Measurements from ENCODE around the gene NEK10.

Gene NEK10

DNA sequence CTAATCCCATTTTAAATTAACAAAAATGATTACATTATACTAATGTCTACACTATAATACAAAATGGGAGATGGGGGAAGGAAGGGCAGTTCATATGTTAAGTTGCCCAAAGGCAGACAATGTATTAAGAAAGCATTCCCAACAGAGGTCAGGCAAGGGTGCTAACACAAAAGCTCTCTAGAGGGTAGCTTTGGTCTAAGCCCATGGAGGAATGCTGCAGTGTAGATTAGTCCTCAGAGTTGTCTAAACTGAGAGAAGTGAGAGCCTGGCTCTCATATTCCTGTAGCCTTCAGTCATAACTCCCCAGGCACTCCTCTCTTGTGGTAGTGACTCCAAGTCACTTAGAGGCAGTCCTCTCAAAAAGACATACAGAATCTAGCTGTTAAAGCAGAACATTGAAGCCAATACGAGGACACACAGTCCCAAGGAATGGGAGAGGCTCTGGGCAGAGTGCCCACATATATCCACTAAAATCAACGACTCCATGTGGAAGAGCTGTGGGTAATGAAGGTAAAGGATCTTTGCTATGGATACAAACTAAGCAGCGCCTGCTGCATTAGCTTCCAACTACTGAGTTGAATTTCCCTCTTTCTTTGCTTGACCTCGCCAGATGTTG lies 14.5 kb downstream of the NEK10 start:
- Histone ChIP-seq H3K27ac (no peak overlapping the region), H3K27me3 (ENCODE audit: insufficient read depth, low read depth) (no peaks in the 10 kb centered on the region), H3K36me3 (ENCODE audit: insufficient read depth) (no peaks in the 10 kb centered on the region), H3K9ac (no peak overlapping the region), H4K20me1 (ENCODE audit: insufficient read depth) (no peaks in the 10 kb centered on the region), H3K79me2 (ENCODE audit: insufficient read depth, low read depth) (no peaks in the 10 kb centered on the region), H3K4me3 (IDR thresholded peaks at IDR 0.05; ENCODE audit: insufficient read depth, low read depth, low read length) (no peak overlapping the region), H3K4me1 (ENCODE audit: low read depth, poor library complexity, severe bottlenecking) (no peaks in the 10 kb centered on the region), H2AFZ (ENCODE audit: low read depth) (no peak overlapping the region), H3K4me2 (no peak overlapping the region)
- TF ChIP-seq, protein P1, sequence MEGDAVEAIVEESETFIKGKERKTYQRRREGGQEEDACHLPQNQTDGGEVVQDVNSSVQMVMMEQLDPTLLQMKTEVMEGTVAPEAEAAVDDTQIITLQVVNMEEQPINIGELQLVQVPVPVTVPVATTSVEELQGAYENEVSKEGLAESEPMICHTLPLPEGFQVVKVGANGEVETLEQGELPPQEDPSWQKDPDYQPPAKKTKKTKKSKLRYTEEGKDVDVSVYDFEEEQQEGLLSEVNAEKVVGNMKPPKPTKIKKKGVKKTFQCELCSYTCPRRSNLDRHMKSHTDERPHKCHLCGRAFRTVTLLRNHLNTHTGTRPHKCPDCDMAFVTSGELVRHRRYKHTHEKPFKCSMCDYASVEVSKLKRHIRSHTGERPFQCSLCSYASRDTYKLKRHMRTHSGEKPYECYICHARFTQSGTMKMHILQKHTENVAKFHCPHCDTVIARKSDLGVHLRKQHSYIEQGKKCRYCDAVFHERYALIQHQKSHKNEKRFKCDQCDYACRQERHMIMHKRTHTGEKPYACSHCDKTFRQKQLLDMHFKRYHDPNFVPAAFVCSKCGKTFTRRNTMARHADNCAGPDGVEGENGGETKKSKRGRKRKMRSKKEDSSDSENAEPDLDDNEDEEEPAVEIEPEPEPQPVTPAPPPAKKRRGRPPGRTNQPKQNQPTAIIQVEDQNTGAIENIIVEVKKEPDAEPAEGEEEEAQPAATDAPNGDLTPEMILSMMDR (conservative IDR thresholded peaks at IDR 0.05; ENCODE audit: low read depth, low read length): no peak

DNA sequence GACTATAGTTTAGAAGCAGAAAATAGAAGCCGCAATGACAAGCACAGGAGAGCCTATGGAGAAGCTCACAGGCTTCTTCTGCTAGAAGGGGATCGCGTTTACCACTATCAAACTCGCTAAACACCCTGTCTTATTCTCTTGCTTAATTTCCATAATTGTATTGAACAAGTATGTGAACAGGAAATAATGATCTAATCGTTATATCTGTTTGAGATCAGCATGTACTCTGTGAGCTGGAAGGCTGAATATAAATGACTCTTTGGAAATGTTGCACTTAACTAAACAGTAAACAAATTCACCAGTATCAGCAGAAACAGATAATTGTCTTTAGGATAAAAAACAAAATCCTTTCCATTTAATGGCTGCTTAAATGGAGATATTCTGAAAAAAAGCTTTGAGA lies 15.0 kb downstream of the NEK10 start:
- no peaks in the 10 kb centered on the region for H3K36me3 ChIP-seq (ENCODE audit: insufficient read depth)
- H3K27me3 ChIP-seq (ENCODE audit: insufficient read depth, low read depth): no peaks in the 10 kb centered on the region
- no peak overlapping the region for H2AFZ ChIP-seq (ENCODE audit: low read depth)
- no peak overlapping the region for H3K27ac ChIP-seq
- no peak overlapping the region for H3K4me2 ChIP-seq
- TF ChIP-seq, protein P1 (conservative IDR thresholded peaks at IDR 0.05; ENCODE audit: low read depth, low read length): no peak
- no peaks in the 10 kb centered on the region for H3K79me2 ChIP-seq (ENCODE audit: insufficient read depth, low read depth)
- no peaks in the 10 kb centered on the region for H4K20me1 ChIP-seq (ENCODE audit: insufficient read depth)
- H3K4me3 ChIP-seq (IDR thresholded peaks at IDR 0.05; ENCODE audit: insufficient read depth, low read depth, low read length): no peak overlapping the region
- no peak overlapping the region for H3K9ac ChIP-seq
- no peaks in the 10 kb centered on the region for H3K4me1 ChIP-seq (ENCODE audit: low read depth, poor library complexity, severe bottlenecking)

DNA sequence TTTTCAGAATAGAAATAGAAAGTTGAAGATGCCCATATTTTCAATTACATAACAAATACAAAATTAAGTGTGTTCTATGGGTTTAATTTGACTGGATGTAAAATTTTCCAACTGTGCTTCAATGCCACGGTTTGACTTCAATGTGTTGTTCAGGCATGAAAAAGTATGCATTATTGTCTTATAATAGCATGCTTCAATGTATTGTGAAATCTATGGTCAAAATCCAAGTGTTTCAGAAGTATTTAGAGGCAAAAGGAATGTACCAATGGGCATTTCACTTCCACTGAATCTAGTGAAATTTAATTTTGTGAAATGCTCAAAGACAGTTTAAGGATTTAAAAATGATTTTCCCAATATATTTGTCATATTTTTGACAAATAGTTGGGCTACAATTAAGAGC lies 16.0 kb downstream of the NEK10 start:
- Histone ChIP-seq H3K4me1 (ENCODE audit: low read depth, poor library complexity, severe bottlenecking) (no peaks in the 10 kb centered on the region), H3K36me3 (ENCODE audit: insufficient read depth) (no peaks in the 10 kb centered on the region), H3K79me2 (ENCODE audit: insufficient read depth, low read depth) (no peaks in the 10 kb centered on the region), H3K9ac (no peak overlapping the region), H3K27ac (no peak overlapping the region), H3K27me3 (ENCODE audit: insufficient read depth, low read depth) (no peaks in the 10 kb centered on the region), H2AFZ (ENCODE audit: low read depth) (no peak overlapping the region), H3K4me2 (no peak overlapping the region), H4K20me1 (ENCODE audit: insufficient read depth) (no peaks in the 10 kb centered on the region), H3K4me3 (IDR thresholded peaks at IDR 0.05; ENCODE audit: insufficient read depth, low read depth, low read length) (no peak overlapping the region)
- TF ChIP-seq, protein P1 (conservative IDR thresholded peaks at IDR 0.05; ENCODE audit: low read depth, low read length): no peak

DNA sequence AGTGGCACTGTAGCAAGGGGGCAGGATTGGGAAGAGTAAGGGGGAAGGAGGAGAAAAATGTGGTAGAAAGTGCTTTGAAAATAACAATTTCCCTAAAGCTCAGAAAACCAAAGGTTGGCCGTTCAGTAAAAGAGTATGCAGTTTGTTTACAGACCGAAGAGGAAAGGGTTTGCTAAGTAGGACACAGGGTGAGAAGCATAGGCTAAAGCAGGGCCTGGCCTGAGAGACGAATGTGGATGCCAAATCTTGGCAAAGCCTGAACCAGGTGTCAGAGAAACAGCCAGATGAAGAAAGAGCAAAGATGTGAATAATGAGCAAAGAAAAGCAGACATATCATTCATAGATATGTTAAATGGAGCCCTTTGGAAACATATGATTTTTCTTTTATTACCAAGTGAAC lies 17.1 kb downstream of the NEK10 start:
- TF ChIP-seq, protein P1 (conservative IDR thresholded peaks at IDR 0.05; ENCODE audit: low read depth, low read length): no peak
- no peaks in the 10 kb centered on the region for H3K79me2 ChIP-seq (ENCODE audit: insufficient read depth, low read depth)
- H2AFZ ChIP-seq (ENCODE audit: low read depth): no peak overlapping the region
- no peak overlapping the region for H3K27ac ChIP-seq
- H3K4me1 ChIP-seq (ENCODE audit: low read depth, poor library complexity, severe bottlenecking): no peaks in the 10 kb centered on the region
- no peaks in the 10 kb centered on the region for H4K20me1 ChIP-seq (ENCODE audit: insufficient read depth)
- H3K36me3 ChIP-seq (ENCODE audit: insufficient read depth): no peaks in the 10 kb centered on the region
- no peak overlapping the region for H3K9ac ChIP-seq
- H3K27me3 ChIP-seq (ENCODE audit: insufficient read depth, low read depth): no peaks in the 10 kb centered on the region
- H3K4me3 ChIP-seq (IDR thresholded peaks at IDR 0.05; ENCODE audit: insufficient read depth, low read depth, low read length): no peak overlapping the region
- H3K4me2 ChIP-seq: no peak overlapping the region
